Measurements from ENCODE around the gene OR4D1.

Gene OR4D1

DNA sequence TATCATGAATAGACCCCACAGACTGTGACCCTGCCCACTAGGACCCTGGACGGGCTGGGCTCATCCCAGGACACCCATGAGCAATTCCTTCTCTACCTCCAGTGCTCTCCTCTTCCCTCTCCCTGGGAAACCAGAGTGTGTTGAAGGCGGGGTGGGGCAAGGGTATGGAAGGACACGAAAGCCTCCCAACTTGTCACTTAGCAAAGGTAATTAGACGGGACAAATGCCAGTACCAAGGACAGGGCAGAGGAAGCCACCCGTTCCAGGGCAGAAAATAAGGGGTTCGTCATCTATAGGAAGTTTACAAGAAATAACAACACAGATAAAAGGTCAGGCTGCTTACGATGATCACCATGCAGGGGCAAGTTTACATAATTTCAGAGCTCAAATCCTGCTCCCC is 39.5 kb downstream of the OR4D1 start:
- DNase-seq (ENCODE audit: extremely low spot score): no peak
- ChIA-PET POLR2A (no interaction called here), CTCF (interaction anchor here (1.1 to 1.6 kb wide), 2 partner anchors 12 to 267 kb away, joined by 3 read pairs; no protein-coding TSS in a partner anchor)
- TF ChIP-seq, protein P1, sequence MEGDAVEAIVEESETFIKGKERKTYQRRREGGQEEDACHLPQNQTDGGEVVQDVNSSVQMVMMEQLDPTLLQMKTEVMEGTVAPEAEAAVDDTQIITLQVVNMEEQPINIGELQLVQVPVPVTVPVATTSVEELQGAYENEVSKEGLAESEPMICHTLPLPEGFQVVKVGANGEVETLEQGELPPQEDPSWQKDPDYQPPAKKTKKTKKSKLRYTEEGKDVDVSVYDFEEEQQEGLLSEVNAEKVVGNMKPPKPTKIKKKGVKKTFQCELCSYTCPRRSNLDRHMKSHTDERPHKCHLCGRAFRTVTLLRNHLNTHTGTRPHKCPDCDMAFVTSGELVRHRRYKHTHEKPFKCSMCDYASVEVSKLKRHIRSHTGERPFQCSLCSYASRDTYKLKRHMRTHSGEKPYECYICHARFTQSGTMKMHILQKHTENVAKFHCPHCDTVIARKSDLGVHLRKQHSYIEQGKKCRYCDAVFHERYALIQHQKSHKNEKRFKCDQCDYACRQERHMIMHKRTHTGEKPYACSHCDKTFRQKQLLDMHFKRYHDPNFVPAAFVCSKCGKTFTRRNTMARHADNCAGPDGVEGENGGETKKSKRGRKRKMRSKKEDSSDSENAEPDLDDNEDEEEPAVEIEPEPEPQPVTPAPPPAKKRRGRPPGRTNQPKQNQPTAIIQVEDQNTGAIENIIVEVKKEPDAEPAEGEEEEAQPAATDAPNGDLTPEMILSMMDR (IDR thresholded peaks at IDR 0.05; ENCODE audit: control extremely low read depth, extremely low read depth, low read depth, missing control alignments): no peak

DNA sequence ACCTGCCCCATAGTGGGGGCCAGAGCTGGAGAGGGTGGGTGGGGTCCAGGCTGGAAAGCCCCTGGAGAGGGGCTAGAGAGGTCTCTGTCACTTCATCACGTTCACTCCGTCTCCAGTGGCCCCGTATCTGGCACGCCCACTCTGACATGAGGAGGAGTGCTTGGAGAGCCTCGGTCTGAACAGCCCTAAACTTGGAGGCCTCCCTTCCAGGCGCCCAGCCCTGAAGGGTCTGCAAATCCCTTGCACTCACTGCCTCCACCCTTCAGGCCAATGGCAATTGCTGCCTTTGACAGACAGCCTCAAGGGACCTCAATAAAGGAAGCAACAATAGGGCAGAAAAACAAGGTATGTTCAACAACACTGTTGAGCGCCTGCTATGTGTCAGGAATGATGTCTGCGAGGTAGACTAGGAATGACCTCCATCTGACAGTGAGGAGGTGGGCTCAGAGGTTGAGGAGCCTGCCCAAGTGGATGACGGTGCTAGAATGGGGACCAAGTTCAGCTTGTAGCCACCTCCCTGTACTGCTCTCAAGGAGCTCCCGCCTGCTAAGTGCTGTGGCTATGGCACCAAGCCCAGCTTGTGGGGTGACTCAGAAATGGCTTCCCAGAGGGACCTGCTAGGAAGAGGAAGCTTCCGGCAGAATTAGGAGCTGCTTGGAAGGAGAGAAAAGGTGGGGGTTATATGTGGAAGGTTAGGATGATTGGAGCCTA is 41.4 kb downstream of the OR4D1 start:
- ChIA-PET POLR2A (no interaction called here), CTCF (interaction anchor here (0.5 to 4.3 kb wide), 2 partner anchors 11 to 228 kb away, joined by 3 to 38 read pairs; no protein-coding TSS in a partner anchor)
- TF ChIP-seq, protein P1 (IDR thresholded peaks at IDR 0.05; ENCODE audit: control extremely low read depth, extremely low read depth, low read depth, missing control alignments): no peak
- no peak for DNase-seq (ENCODE audit: extremely low spot score)

DNA sequence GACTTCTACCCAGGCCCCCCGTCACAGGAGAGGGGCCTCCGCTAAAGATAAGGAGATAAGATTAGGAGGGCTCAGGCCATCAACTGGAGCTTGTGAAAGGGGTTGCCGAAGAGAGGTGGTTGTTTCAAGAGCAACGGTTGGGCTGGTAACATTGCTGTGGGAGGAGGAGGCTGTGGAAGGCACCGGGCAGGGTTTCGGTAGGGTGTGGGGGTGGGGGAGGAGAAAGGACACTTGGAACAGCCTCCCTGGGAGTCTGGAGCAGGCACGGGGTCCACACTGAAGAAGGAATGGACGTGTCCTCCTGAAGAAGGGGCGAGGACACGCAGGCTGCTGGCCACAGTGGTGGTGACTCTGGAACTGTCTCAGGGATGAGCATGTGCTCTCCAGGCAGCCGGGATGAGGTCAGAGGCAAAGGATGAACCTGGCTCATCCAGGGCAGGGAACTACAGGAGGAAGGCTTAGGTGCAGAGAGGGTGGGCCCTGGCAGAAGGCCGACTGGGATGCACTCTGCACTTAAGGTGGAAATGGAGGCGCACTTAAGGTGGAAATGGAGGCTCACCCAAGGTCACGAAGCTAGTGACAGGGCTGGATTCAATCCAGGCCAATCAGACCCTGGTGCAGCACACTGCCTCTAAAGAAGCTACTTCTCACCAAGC is 43.2 kb downstream of the OR4D1 start:
- POLR2A ChIA-PET: no interaction called here

DNA sequence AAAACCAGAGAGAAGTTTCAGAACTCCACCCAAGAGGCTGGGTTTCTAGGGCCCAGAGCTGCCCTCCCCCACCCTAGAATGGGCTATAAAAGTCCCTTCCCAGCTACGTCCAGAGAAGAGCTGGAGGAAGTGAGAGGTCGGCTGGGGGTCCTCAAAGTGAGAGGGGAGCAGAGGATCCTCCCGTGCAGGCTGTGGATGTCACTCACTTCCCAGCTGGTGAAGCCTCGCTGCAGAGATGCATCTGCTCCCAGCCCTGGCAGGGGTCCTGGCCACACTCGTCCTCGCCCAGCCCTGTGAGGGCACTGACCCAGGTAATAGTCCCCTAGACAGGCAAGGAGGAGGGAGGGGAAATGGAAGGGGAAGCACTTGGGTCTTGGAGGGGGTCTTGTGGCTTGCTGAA is 44.4 kb downstream of the OR4D1 start, which contains the start of gene EPX:
Gene EPX (plus strand): TSS at position 115 of the 400 bp plus-strand sequence. CDS start 121 bp downstream, at position 236.
- ChIA-PET POLR2A (no interaction called here), CTCF (interaction anchor here (1.7 to 4.3 kb wide), 2 partner anchors 8 to 12 kb away, joined by 4 to 38 read pairs; no protein-coding TSS in a partner anchor)
- no peak for DNase-seq (ENCODE audit: extremely low spot score)
- TF ChIP-seq, protein P1 (IDR thresholded peaks at IDR 0.05; ENCODE audit: control extremely low read depth, extremely low read depth, low read depth, missing control alignments): no peak

More for the DNA sequence above, 43.2 kb downstream of the OR4D1 start:
- DNase-seq (ENCODE audit: extremely low spot score): no peak
- CTCF ChIA-PET: interaction anchor here (1.0 to 4.3 kb wide), 3 partner anchors 9 to 58 kb away, joined by 3 to 38 read pairs (median 4); no protein-coding TSS in a partner anchor
- TF ChIP-seq, protein P1 (IDR thresholded peaks at IDR 0.05; ENCODE audit: control extremely low read depth, extremely low read depth, low read depth, missing control alignments): no peak

DNA sequence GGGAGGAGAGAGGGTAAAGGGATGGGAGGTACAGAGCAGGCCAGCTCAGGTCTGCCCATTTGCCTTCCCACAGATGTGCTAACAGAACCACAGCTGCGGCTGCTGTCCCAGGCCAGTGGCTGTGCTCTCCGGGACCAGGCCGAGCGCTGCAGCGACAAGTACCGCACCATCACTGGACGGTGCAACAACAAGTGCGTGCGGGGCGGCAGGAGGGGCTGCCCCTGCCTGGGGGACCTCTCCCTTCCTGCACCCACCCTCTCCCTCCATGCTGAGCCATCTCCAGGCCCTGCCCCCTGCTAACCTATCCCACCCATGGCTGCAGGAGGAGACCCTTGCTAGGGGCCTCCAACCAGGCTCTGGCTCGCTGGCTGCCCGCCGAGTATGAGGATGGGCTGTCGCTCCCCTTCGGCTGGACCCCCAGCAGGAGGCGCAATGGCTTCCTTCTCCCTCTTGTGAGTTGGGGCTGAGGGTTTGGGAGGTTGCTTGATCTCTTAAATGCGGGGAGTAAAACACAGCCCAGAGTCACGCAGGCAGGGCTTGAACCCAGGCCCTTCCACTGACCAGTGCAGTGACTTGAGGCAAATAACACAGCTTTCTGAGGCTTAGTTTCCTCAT is 45.6 kb downstream of the OR4D1 start:
- CTCF ChIA-PET: interaction anchor here (0.9 to 1.4 kb wide), 2 partner anchors 9 to 53 kb away, joined by 3 read pairs; no protein-coding TSS in a partner anchor

More for the DNA sequence above, 45.6 kb downstream of the OR4D1 start:
- DNase-seq (ENCODE audit: extremely low spot score): no peak
- POLR2A ChIA-PET: no interaction called here
- TF ChIP-seq, protein P1 (IDR thresholded peaks at IDR 0.05; ENCODE audit: control extremely low read depth, extremely low read depth, low read depth, missing control alignments): peak; percentile 18

Measured in GM10248 (cell line).